K562 (cell line): Measurements from ENCODE around the gene PCDHGA8. TPM values are rescaled to one million over a fixed set of nuclear protein-coding genes. Genes with fewer than 3 reads are reported as not detected.

Experiments
- ATAC-seq: fragments of 200-7000 bp; cut with Tn5 transposase; 3 replicates; pipeline ENCODE4 v1.9.1; 2020; ENCODE audit warnings: moderate library complexity
- BruUV-seq: library from RNA; stranded (reverse); fragments of 400-500 nt; replicated peaks from 2 replicates; lab custom pipeline; 2021; lab: Mats Ljungman, UMichigan
- CTCF ChIA-PET: fragments of 300-600 bp; formaldehyde crosslinking; extraction: SDS; loops from one replicate; lab custom pipeline; 2021; ENCODE audit warnings: low intra/inter-chr PET ratio; lab: Yijun Ruan, JAX
- POLR2A ChIA-PET: fragments of 300-600, 350-650 bp; sonication (Branson Sonifier 250); formaldehyde crosslinking; extraction: SDS; loops from one replicate; lab custom pipeline; 2021; ENCODE audit warnings: antibody characterized with exemption, inconsistent platforms; lab: Yijun Ruan, JAX
- DNase-seq, 4 experiments: peaks; one replicate each; pipeline versions ENCODE4 v3.0.0 to v3.0.0-alpha.2; 2011 to 2018; ENCODE audit warnings: low spot score in 3 of 4, mixed read lengths in 3 of 4; ENCODE audit errors: extremely low read depth in 1 of 4
- FAIRE-seq: peaks from 2 replicates; lab custom pipeline; 2011; peaks lifted over from hg19 to GRCh38; lab: Jason Lieb, UNC
- H2AFZ ChIP-seq: 2 replicates; pipeline ENCODE4 v1.6.0; 2011; ENCODE audit warnings: low read depth, low read length, control low read depth, inconsistent platforms
- H3K27ac ChIP-seq: fragments of 200-600 bp; 3 replicates; pipeline ENCODE4 v1.8.0; 2011; ENCODE audit warnings: low read depth, mild to moderate bottlenecking, control low read depth, inconsistent platforms, low read length, moderate library complexity, mixed read lengths; ENCODE audit errors: extremely low read depth
- H3K27me3 ChIP-seq, 2 experiments: fragments of 300-600 bp in 1 of 2; 2 replicates in 1 of 2; 3 replicates in 1 of 2; pipeline versions ENCODE4 v1.6.0 to v1.8.0; 2011; ENCODE audit warnings: inconsistent platforms in 2 of 2, low read length in 2 of 2, mild to moderate bottlenecking in 1 of 2, mixed read lengths in 1 of 2, moderate library complexity in 1 of 2; ENCODE audit not compliant: control insufficient read depth in 2 of 2, insufficient read depth in 2 of 2
- H3K36me3 ChIP-seq: fragments of 300-600 bp; 3 replicates; pipeline ENCODE4 v1.8.0; 2011; ENCODE audit warnings: mild to moderate bottlenecking, low read length, inconsistent platforms; ENCODE audit not compliant: control insufficient read depth, insufficient read depth
- H3K4me1 ChIP-seq, 2 experiments: fragments of 200-600 bp in 1 of 2; replicated peaks in 1 of 2; 2 replicates in 1 of 2; 3 replicates in 1 of 2; pipeline versions ENCODE4 v1.5.1 to v1.8.0; 2011; ENCODE audit warnings: inconsistent platforms in 2 of 2, low read length in 2 of 2, mild to moderate bottlenecking in 1 of 2, mixed read lengths in 1 of 2, moderate library complexity in 1 of 2; ENCODE audit not compliant: control insufficient read depth in 2 of 2, insufficient read depth in 2 of 2
- H3K4me2 ChIP-seq: 2 replicates; pipeline ENCODE4 v1.6.1; 2011; ENCODE audit warnings: low read length, control low read depth, inconsistent platforms, mixed read lengths; ENCODE audit not compliant: insufficient read depth
- H3K4me3 ChIP-seq: fragments of 200-600 bp; sonication (generic), shearing (Covaris generic); 2 replicates; pipeline ENCODE4 v1.5.1; 2016; ENCODE audit warnings: control low read depth, inconsistent platforms
- H3K79me2 ChIP-seq: fragments of 200-600 bp; 3 replicates; pipeline ENCODE4 v1.8.0; 2011; ENCODE audit warnings: low read length, inconsistent platforms; ENCODE audit not compliant: control insufficient read depth, insufficient read depth
- H3K9ac ChIP-seq, 2 experiments: 2 replicates each; pipeline versions ENCODE4 v1.6.0 to v1.6.1; 2011; ENCODE audit warnings: low read depth in 2 of 2, low read length in 2 of 2, control low read depth in 1 of 2, inconsistent platforms in 1 of 2, mild to moderate bottlenecking in 1 of 2, mixed read lengths in 1 of 2; ENCODE audit not compliant: insufficient read depth in 1 of 2
- H3K9me1 ChIP-seq: one replicate; pipeline ENCODE4 v1.6.0; 2011; ENCODE audit warnings: inconsistent platforms, mild to moderate bottlenecking, low read length, moderate library complexity; ENCODE audit not compliant: control insufficient read depth, insufficient read depth
- H3K9me3 ChIP-seq: replicated peaks from 2 replicates; pipeline ENCODE4 v1.5.1; 2011; ENCODE audit warnings: low read depth, low read length, inconsistent platforms; ENCODE audit not compliant: control insufficient read depth, insufficient read depth
- H4K20me1 ChIP-seq: replicated peaks from 2 replicates; pipeline ENCODE4 v1.6.1; 2011; ENCODE audit warnings: low read length, inconsistent platforms, mixed read lengths; ENCODE audit not compliant: control insufficient read depth, insufficient read depth
- EGR1 ChIP-seq: fragments of 450-650 bp; conservative IDR thresholded peaks from 2 replicates; pipeline ENCODE4 v1.6.1; 2017; ENCODE audit warnings: mild to moderate bottlenecking
- SRF ChIP-seq, 2 experiments: fragments of 250-450, 450-650 bp in 1 of 2; sonication (Bioruptor Pico) in 1 of 2; sonication (generic) in 1 of 2; formaldehyde crosslinking; IDR thresholded peaks; 2 replicates each; pipeline versions ENCODE4 v1.5.0 to v1.5.1; 2020 to 2022; ENCODE audit warnings: mild to moderate bottlenecking in 1 of 2, missing genetic modification reagents in 1 of 2
- TARDBP ChIP-seq: fragments of 450-650 bp; IDR thresholded peaks from 2 replicates; pipeline ENCODE4 v1.6.1; 2016
- WGBS: fragments of 100-300 bp; shearing (Covaris generic); methylation state at CpG from one replicate; pipeline ENCODE4 v1.1.6; 2016; ENCODE audit warnings: low coverage, mixed read lengths; ENCODE audit not compliant: insufficient coverage; ENCODE audit errors: missing lambda C conversion rate; 5-methylcytosine and 5-hydroxymethylcytosine counted together
- in situ Hi-C: fragments of 300-500 bp; cut with MboI; formaldehyde crosslinking; loops from 4 replicates; pipeline ENCODE4 v1.15.0; 2018; ENCODE audit warnings: inconsistent platforms, mixed read lengths
- intact Hi-C: fragments of 100-400 bp; cut with micrococcal nuclease; formaldehyde crosslinking; loops from 2 replicates; pipeline ENCODE4 v1.14.2; 2022
- polyA plus RNA-seq, 8 experiments: library from polyadenylated mRNA; depleted of rRNA in 4 of 8; stranded (reverse) in 5 of 8; unstranded in 3 of 8; fragments of >200 nt; fragmentation: Nextera tagmentation in 2 of 8; fragmentation: Illumina TruSeq in 1 of 8; extraction: Ambion mirVana in 2 of 8; extraction: Trizol in 1 of 8; gene quantifications; 2 replicates each; pipeline versions ENCODE4 v1.2.1 to v1.2.3, GENCODE V29; 2011 to 2014; ENCODE audit warnings: inconsistent platforms in 1 of 8, missing spikeins in 1 of 8
- total RNA-seq, 7 experiments: library from RNA; depleted of rRNA in 6 of 7; stranded (reverse); fragments of >200 nt in 6 of 7; fragmentation: Illumina TruSeq in 2 of 7; extraction: Trizol in 2 of 7; gene quantifications; 2 replicates each; pipeline versions ENCODE4 v1.2.1 to v1.2.3, GENCODE V29; 2011 to 2021; ENCODE audit warnings: low replicate concordance in 1 of 7
- TF ChIP-seq, protein P1 (sequence below): fragments of 450-650 bp; IDR thresholded peaks from 2 replicates; pipeline ENCODE4 v1.6.1; 2018; ENCODE audit not compliant: partially characterized antibody
- TF ChIP-seq, protein P2 (sequence below), 2 experiments: fragments of 450-650 bp; formaldehyde crosslinking in 1 of 2; IDR thresholded peaks; 2 replicates each; pipeline versions ENCODE4 v1.4.0 to v1.6.1; 2014 to 2020; ENCODE audit warnings: mild to moderate bottlenecking in 2 of 2, borderline replicate concordance in 1 of 2, low read depth in 1 of 2

The PCDHGA8 gene
- total and polyA plus RNA-seq, 9 of the 15 experiments (the other 6 are each of a cell fraction or from before 2014, with no cell fraction given), result 0.04 to 0.11 (median 0.07) TPM; not detected in 2

- WGBS, result 31% methylated on average over 71 of the region's 77 CpGs
- FAIRE-seq (no peak), ATAC-seq (no peak), DNase-seq (no peak)
- ChIA-PET CTCF (no interaction called here), POLR2A (no interaction called here)
- Histone ChIP-seq H3K9ac (no peak overlapping the region), H3K36me3 (no peaks in the 10 kb centered on the region), H3K9me1 (no peaks in the 10 kb centered on the region), H3K4me2 (no peak overlapping the region), H3K4me3 (no peak overlapping the region), H3K27ac (no peak overlapping the region), H3K27me3 (peaks cover 3 to 32% of the 10 kb centered on the region in 2 experiments; a peak in 3 of 5 replicates), H4K20me1 (no peaks in the 10 kb centered on the region), H3K4me1 (peaks cover 0 to 13% of the 10 kb centered on the region in 2 experiments; a peak in 1 of 5 replicates), H3K9me3 (no peaks in the 10 kb centered on the region), H3K79me2 (no peaks in the 10 kb centered on the region), H2AFZ (no peak overlapping the region)
- intact Hi-C loops (no loop called here), in situ Hi-C loops (no loop called here)
- no TSS peak for BruUV-seq
- no peak for TF ChIP-seq EGR1
- TF ChIP-seq, protein P1, sequence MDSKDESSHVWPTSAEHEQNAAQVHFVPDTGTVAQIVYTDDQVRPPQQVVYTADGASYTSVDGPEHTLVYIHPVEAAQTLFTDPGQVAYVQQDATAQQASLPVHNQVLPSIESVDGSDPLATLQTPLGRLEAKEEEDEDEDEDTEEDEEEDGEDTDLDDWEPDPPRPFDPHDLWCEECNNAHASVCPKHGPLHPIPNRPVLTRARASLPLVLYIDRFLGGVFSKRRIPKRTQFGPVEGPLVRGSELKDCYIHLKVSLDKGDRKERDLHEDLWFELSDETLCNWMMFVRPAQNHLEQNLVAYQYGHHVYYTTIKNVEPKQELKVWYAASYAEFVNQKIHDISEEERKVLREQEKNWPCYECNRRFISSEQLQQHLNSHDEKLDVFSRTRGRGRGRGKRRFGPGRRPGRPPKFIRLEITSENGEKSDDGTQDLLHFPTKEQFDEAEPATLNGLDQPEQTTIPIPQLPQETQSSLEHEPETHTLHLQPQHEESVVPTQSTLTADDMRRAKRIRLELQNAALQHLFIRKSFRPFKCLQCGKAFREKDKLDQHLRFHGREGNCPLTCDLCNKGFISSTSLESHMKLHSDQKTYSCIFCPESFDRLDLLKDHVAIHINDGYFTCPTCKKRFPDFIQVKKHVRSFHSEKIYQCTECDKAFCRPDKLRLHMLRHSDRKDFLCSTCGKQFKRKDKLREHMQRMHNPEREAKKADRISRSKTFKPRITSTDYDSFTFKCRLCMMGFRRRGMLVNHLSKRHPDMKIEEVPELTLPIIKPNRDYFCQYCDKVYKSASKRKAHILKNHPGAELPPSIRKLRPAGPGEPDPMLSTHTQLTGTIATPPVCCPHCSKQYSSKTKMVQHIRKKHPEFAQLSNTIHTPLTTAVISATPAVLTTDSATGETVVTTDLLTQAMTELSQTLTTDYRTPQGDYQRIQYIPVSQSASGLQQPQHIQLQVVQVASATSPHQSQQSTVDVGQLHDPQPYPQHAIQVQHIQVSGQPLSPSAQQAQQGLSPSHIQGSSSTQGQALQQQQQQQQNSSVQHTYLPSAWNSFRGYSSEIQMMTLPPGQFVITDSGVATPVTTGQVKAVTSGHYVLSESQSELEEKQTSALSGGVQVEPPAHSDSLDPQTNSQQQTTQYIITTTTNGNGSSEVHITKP, result no peak
- TF ChIP-seq SRF (CRISPR knock-in tag; IDR thresholded peaks at IDR 0.05), result no peak
- TF ChIP-seq TARDBP, result no peak
- TF ChIP-seq, protein P2, sequence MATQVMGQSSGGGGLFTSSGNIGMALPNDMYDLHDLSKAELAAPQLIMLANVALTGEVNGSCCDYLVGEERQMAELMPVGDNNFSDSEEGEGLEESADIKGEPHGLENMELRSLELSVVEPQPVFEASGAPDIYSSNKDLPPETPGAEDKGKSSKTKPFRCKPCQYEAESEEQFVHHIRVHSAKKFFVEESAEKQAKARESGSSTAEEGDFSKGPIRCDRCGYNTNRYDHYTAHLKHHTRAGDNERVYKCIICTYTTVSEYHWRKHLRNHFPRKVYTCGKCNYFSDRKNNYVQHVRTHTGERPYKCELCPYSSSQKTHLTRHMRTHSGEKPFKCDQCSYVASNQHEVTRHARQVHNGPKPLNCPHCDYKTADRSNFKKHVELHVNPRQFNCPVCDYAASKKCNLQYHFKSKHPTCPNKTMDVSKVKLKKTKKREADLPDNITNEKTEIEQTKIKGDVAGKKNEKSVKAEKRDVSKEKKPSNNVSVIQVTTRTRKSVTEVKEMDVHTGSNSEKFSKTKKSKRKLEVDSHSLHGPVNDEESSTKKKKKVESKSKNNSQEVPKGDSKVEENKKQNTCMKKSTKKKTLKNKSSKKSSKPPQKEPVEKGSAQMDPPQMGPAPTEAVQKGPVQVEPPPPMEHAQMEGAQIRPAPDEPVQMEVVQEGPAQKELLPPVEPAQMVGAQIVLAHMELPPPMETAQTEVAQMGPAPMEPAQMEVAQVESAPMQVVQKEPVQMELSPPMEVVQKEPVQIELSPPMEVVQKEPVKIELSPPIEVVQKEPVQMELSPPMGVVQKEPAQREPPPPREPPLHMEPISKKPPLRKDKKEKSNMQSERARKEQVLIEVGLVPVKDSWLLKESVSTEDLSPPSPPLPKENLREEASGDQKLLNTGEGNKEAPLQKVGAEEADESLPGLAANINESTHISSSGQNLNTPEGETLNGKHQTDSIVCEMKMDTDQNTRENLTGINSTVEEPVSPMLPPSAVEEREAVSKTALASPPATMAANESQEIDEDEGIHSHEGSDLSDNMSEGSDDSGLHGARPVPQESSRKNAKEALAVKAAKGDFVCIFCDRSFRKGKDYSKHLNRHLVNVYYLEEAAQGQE (IDR thresholded peaks at IDR 0.05; ENCODE audit: borderline replicate concordance), result no peak
- TF ChIP-seq, protein P2 (CRISPR knock-in tag; IDR thresholded peaks at IDR 0.05; ENCODE audit: low read depth), result no peak
These were observed 3.0 kb upstream of the PCDHGA8 start for GRCh38 chr5:141389153-141390042.
